Stimulated activated CD4-positive, alpha-beta T cell treated with anti-CD3 and anti-CD28 coated beads, TNF-alpha, amount 100 ng/mL, for 1 hour (primary cell): ENCODE measurements around the gene CROCC2.
"Not testable (repeated sequence)": the region's sequence is repeated elsewhere in the genome, so short reads cannot be mapped to it uniquely, and the experiment has no call there.

Experiments used
- DNase-seq, 3 donors: peaks; one replicate each; pipeline ENCODE4 v3.0.0-alpha.2; 2020; ENCODE audit warnings: low read depth in 3 of 3, low spot score in 1 of 3

Gene CROCC2

GRCh38 chr2:240965905-240966456, 59.8 kb downstream of the CROCC2 start:
- DNase-seq: no peak

- DNase-seq: no peak
Observed at GRCh38 chr2:240966457-240966905, 60.3 kb downstream of the CROCC2 start.

GRCh38 chr2:240966906-240967680, 61.0 kb downstream of the CROCC2 start:
- no peak for DNase-seq

GRCh38 chr2:240967681-240968621, 61.8 kb downstream of the CROCC2 start:
- DNase-seq: no peak

GRCh38 chr2:240968731-240969624, 62.8 kb downstream of the CROCC2 start:
- no peak for DNase-seq

- no peak for DNase-seq
Observed at GRCh38 chr2:240970104-240970503, 64.0 kb downstream of the CROCC2 start.

- DNase-seq: no peak
Observed at GRCh38 chr2:240970816-240971215, 64.7 kb downstream of the CROCC2 start.

- DNase-seq: no peak
Observed at GRCh38 chr2:240972201-240972600, 66.1 kb downstream of the CROCC2 start.

- no peak for DNase-seq
Observed at GRCh38 chr2:240972636-240973521, 66.7 kb downstream of the CROCC2 start.

GRCh38 chr2:240974771-240975572, 68.8 kb downstream of the CROCC2 start:
- DNase-seq: no peak

- not testable (repeated sequence) for DNase-seq
Observed at GRCh38 chr2:240975903-240976302, 69.8 kb downstream of the CROCC2 start.

GRCh38 chr2:240981280-240981679, 75.1 kb downstream of the CROCC2 start:
- no peak for DNase-seq

- no peak for DNase-seq
Observed at GRCh38 chr2:240981871-240982800, 76.0 kb downstream of the CROCC2 start.

- no peak for DNase-seq
Observed at GRCh38 chr2:240982821-240983281, 76.7 kb downstream of the CROCC2 start.

GRCh38 chr2:240983361-240983995, 77.3 kb downstream of the CROCC2 start:
- DNase-seq: peak in 1 of 3 donors; percentile 25

GRCh38 chr2:240983996-240984498, 77.9 kb downstream of the CROCC2 start:
- no peak for DNase-seq
